Ovary (tissue), 3 donors: Measurements from ENCODE around the gene ELP2.

Source experiments
- EP300 ChIP-seq: sonication (generic); formaldehyde crosslinking; IDR thresholded peaks from one replicate; pipeline ENCODE4 v1.6.1; 2017; ENCODE audit warnings: antibody characterized with exemption
- TF ChIP-seq, protein P1 (sequence below), 3 donors: fragments of 450-650 bp in 2 of 3; fragments of 200-600 bp in 1 of 3; IDR thresholded peaks; one replicate each; pipeline versions ENCODE4 v1.5.1 to v1.8.0; 2016 to 2022; ENCODE audit warnings: antibody characterized with exemption in 3 of 3, mild to moderate bottlenecking in 1 of 3
- donor health status: DM: no; HTN: no; CAD: no.

DNA sequence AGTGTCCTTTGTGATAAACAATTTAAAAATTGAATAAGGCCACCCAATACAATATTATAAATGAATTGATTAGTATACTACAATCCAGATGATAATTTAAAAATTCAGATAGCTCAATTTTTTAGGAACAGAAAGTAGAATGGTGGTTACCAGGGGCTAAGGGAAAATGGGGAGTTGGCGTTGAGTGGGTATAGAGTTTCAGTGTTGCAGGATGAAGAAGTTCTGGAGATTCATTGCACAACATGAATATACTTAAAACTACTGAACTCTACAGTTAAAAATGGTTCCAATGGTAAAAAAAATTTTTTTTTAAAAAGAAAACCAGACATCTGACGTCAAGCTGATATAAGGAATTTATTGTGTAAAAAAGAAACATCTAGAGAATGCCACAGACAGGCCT, 21.5 kb upstream of the ELP2 start:
- no peak for TF ChIP-seq EP300
- TF ChIP-seq, protein P1, sequence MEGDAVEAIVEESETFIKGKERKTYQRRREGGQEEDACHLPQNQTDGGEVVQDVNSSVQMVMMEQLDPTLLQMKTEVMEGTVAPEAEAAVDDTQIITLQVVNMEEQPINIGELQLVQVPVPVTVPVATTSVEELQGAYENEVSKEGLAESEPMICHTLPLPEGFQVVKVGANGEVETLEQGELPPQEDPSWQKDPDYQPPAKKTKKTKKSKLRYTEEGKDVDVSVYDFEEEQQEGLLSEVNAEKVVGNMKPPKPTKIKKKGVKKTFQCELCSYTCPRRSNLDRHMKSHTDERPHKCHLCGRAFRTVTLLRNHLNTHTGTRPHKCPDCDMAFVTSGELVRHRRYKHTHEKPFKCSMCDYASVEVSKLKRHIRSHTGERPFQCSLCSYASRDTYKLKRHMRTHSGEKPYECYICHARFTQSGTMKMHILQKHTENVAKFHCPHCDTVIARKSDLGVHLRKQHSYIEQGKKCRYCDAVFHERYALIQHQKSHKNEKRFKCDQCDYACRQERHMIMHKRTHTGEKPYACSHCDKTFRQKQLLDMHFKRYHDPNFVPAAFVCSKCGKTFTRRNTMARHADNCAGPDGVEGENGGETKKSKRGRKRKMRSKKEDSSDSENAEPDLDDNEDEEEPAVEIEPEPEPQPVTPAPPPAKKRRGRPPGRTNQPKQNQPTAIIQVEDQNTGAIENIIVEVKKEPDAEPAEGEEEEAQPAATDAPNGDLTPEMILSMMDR (IDR thresholded peaks at IDR 0.05) = no peak
